K562 (cell line): ENCODE data around the gene NOVA1.

Source experiments
- GTF2F1 ChIP-seq: IDR thresholded peaks from 2 replicates; pipeline ENCODE4 v1.6.1; 2011; ENCODE audit warnings: low read depth, low read length, improper control_type of control experiment
- ZNF134 ChIP-seq: fragments of 250-450 bp; sonication (Bioruptor Pico); conservative IDR thresholded peaks from 2 replicates; pipeline ENCODE4 v1.4.0; 2020
- TF ChIP-seq, protein P1 (sequence below), 3 experiments: IDR thresholded peaks in 2 of 3; conservative IDR thresholded peaks in 1 of 3; 2 replicates each; pipeline ENCODE4 v1.5.1; 2011 to 2012; ENCODE audit warnings: low read length in 3 of 3, mild to moderate bottlenecking in 3 of 3, control low read depth in 2 of 3, improper control_type of control experiment in 1 of 3, inconsistent platforms in 1 of 3, low read depth in 1 of 3, mixed read lengths in 1 of 3, moderate library complexity in 1 of 3; ENCODE audit not compliant: insufficient read depth in 2 of 3

DNA sequence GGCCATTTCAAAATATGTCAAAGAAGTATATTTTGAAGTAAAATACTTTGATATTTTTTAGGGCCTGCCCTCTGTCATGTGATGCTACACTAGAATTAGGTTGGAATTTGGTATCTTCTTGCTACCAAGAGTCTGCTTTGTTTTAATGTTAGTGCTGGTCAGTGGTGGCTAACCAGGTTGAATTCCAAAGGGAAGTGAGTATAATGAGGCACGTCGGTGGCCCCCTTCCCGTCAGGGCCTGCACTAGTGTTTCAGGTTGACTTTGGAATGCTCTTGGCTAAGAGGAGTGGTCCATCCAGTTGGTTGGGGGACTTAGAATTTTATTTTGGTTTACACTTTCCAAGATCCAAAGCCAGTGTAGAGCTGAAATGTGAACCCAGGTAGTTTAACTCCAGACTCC lies 185.4 kb downstream of the NOVA1 start:
- TF ChIP-seq GTF2F1 (no peak), ZNF134 (CRISPR knock-in tag) (no peak)
- TF ChIP-seq, protein P1, sequence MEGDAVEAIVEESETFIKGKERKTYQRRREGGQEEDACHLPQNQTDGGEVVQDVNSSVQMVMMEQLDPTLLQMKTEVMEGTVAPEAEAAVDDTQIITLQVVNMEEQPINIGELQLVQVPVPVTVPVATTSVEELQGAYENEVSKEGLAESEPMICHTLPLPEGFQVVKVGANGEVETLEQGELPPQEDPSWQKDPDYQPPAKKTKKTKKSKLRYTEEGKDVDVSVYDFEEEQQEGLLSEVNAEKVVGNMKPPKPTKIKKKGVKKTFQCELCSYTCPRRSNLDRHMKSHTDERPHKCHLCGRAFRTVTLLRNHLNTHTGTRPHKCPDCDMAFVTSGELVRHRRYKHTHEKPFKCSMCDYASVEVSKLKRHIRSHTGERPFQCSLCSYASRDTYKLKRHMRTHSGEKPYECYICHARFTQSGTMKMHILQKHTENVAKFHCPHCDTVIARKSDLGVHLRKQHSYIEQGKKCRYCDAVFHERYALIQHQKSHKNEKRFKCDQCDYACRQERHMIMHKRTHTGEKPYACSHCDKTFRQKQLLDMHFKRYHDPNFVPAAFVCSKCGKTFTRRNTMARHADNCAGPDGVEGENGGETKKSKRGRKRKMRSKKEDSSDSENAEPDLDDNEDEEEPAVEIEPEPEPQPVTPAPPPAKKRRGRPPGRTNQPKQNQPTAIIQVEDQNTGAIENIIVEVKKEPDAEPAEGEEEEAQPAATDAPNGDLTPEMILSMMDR (IDR thresholded peaks at IDR 0.05 in 2 of 3, conservative IDR thresholded peaks at IDR 0.05 in 1 of 3; ENCODE audit: insufficient read depth in 2 of 3, low read depth in 1 of 3, low read length in 3 of 3) = no peak
